PC-3 (cell line): ENCODE results near the gene ADAMTS9. TPM values are rescaled to one million over a fixed set of nuclear protein-coding genes. Genes with fewer than 3 reads are reported as not detected.

Source experiments
- ATAC-seq: fragments of 200-7000 bp; cut with Tn5 transposase; 2 replicates; pipeline ENCODE4 v1.9.1; 2020; ENCODE audit warnings: mild to moderate bottlenecking, moderate library complexity
- BruUV-seq: library from RNA; stranded (reverse); fragments of 400-500 nt; replicated peaks from 2 replicates; lab custom pipeline; 2021; lab: Mats Ljungman, UMichigan
- CTCF ChIA-PET: fragments of 300-600 bp; sonication (Branson Sonifier 250); formaldehyde crosslinking; loops from one replicate; lab custom pipeline; 2022; ENCODE audit warnings: antibody characterized with exemption; lab: Charles Lee
- POLR2A ChIA-PET: fragments of 300-600 bp; sonication (Branson Sonifier 250); formaldehyde crosslinking; loops from one replicate; lab custom pipeline; 2022; ENCODE audit warnings: antibody characterized with exemption; ENCODE audit not compliant: unreplicated experiment; lab: Charles Lee
- DNase-seq: peaks from one replicate; pipeline ENCODE4 v3.0.0-alpha.2; 2015
- H2AFZ ChIP-seq: fragments of 300-600 bp; sonication (generic); 2 replicates; pipeline ENCODE4 v1.6.0; 2016; ENCODE audit warnings: antibody characterized with exemption, low read length
- H3F3A ChIP-seq: fragments of 300-600 bp; sonication (generic); one replicate; pipeline ENCODE4 v1.6.0; 2017; ENCODE audit warnings: antibody characterized with exemption, low read length, control low read depth, mild to moderate bottlenecking; ENCODE audit not compliant: unreplicated experiment
- H3K27ac ChIP-seq: fragments of 300-600 bp; sonication (generic); 2 replicates; pipeline ENCODE4 v1.5.1; 2016; ENCODE audit warnings: mild to moderate bottlenecking, low read length
- H3K27me3 ChIP-seq: fragments of 300-600 bp; sonication (generic); 2 replicates; pipeline ENCODE4 v1.6.1; 2016; ENCODE audit warnings: low read length, mixed read lengths
- H3K36me3 ChIP-seq: fragments of 300-600 bp; sonication (generic); 2 replicates; pipeline ENCODE4 v1.6.1; 2016; ENCODE audit warnings: low read depth, mixed run types, low read length, mixed read lengths
- H3K4me1 ChIP-seq: fragments of 300-600 bp; sonication (generic); 2 replicates; pipeline ENCODE4 v1.5.1; 2016; ENCODE audit warnings: low read length; ENCODE audit not compliant: insufficient read depth
- H3K4me2 ChIP-seq: fragments of 300-600 bp; sonication (generic); 2 replicates; pipeline ENCODE4 v1.6.0; 2016; ENCODE audit warnings: low read length
- H3K4me3 ChIP-seq: fragments of 300-600 bp; sonication (generic); 2 replicates; pipeline ENCODE4 v1.5.1; 2016; ENCODE audit warnings: mild to moderate bottlenecking, low read length, mixed read lengths
- H3K79me2 ChIP-seq: fragments of 300-600 bp; sonication (generic); 2 replicates; pipeline ENCODE4 v1.6.1; 2017; ENCODE audit warnings: low read length, mixed read lengths
- H3K9ac ChIP-seq: fragments of 300-600 bp; sonication (generic); 2 replicates; pipeline ENCODE4 v1.6.0; 2016; ENCODE audit warnings: mild to moderate bottlenecking, low read length
- H3K9me2 ChIP-seq: fragments of 300-600 bp; sonication (generic); replicated peaks from 2 replicates; pipeline ENCODE4 v1.6.1; 2016; ENCODE audit warnings: mixed run types, low read length, mixed read lengths
- H3K9me3 ChIP-seq: fragments of 300-600 bp; sonication (generic); 2 replicates; pipeline ENCODE4 v1.6.1; 2016; ENCODE audit warnings: low read length, mixed read lengths
- H4K20me1 ChIP-seq: fragments of 300-600 bp; sonication (generic); 2 replicates; pipeline ENCODE4 v1.6.1; 2016; ENCODE audit warnings: low read length, mixed read lengths
- CTCF ChIP-seq: fragments of 300-600 bp; sonication (generic); conservative IDR thresholded peaks from 2 replicates; pipeline ENCODE4 v1.5.1; 2017; ENCODE audit warnings: antibody characterized with exemption, low read depth, mild to moderate bottlenecking, low read length
- EZH2 ChIP-seq: fragments of 300-600 bp; sonication (generic); IDR thresholded peaks from one replicate; pipeline ENCODE4 v1.6.1; 2017; ENCODE audit warnings: antibody characterized with exemption, mild to moderate bottlenecking, low read length; ENCODE audit not compliant: unreplicated experiment
- EZH2phosphoT487 ChIP-seq: fragments of 300-600 bp; sonication (generic); IDR thresholded peaks from 2 replicates; pipeline ENCODE4 v1.6.1; 2018; ENCODE audit warnings: mild to moderate bottlenecking, antibody characterized with exemption, low read length, borderline replicate concordance
- intact Hi-C: fragments of 100-400 bp; cut with micrococcal nuclease; formaldehyde crosslinking; loops from 2 replicates; pipeline ENCODE4 v1.9.0; 2023
- total RNA-seq: library from RNA; depleted of rRNA; stranded (reverse); fragments of >200 nt; gene quantifications from 2 replicates; pipeline ENCODE4 v1.2.3, GENCODE V29; 2014

The ADAMTS9 gene
- total RNA-seq, 1 experiment from 2014 or later: 0.55 TPM

DNA sequence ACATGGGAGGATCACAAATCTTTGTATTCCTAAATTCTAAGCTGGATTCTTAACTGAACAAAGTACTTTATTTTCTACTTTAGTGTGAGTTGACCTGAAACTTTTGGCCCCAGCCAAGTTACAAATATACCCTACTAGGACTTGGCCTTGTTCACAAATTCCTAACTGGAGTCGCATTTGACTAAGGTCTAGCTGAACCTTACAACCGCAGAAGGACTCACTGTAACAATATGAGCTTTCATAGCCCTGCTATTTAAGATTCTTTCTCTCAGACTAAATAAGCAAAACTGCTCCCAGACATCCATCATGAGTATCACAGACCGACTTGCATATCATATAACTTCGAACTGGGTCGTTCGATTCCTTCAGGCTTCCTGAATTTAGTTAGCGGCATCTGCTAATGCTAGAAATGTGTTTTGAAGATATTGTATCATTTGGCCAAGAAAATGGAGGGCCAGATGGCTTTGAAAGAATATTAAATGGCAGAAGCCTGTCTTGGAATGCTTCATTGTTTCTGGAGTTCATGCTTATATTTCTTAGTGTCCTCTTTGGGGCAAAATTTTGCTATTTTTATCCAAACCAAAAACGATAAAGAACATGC is 28.4 kb upstream of the ADAMTS9 start:
- Histone ChIP-seq H4K20me1 (no peaks in the 10 kb centered on the region), H3K9me3 (no peaks in the 10 kb centered on the region), H3F3A (no peaks in the 10 kb centered on the region), H3K4me3 (no peak overlapping the region), H3K9ac (no peak overlapping the region), H3K9me2 (no peaks in the 10 kb centered on the region), H3K4me1 (no peaks in the 10 kb centered on the region), H3K4me2 (no peak overlapping the region), H3K36me3 (no peaks in the 10 kb centered on the region), H3K27me3 (no peaks in the 10 kb centered on the region), H3K79me2 (no peaks in the 10 kb centered on the region), H2AFZ (no peak overlapping the region), H3K27ac (no peak overlapping the region)
- intact Hi-C loops: no loop called here
- ChIA-PET POLR2A (no interaction called here), CTCF (no interaction called here)
- no peak for ATAC-seq
- no TSS peak for BruUV-seq
- no peak for DNase-seq
- TF ChIP-seq EZH2phosphoT487 (no peak), EZH2 (no peak), CTCF (no peak)

GRCh38 chr3:64715211-64715982 is 27.6 kb upstream of the ADAMTS9 start:
- Histone ChIP-seq H3K9me2 (no peaks in the 10 kb centered on the region), H3K4me2 (no peak overlapping the region), H3K27ac (no peak overlapping the region), H3K27me3 (no peaks in the 10 kb centered on the region), H3K9ac (no peak overlapping the region), H3K4me1 (no peaks in the 10 kb centered on the region), H3K36me3 (no peaks in the 10 kb centered on the region), H3K4me3 (no peak overlapping the region), H4K20me1 (no peaks in the 10 kb centered on the region), H3K9me3 (no peaks in the 10 kb centered on the region), H3K79me2 (no peaks in the 10 kb centered on the region), H2AFZ (no peak overlapping the region), H3F3A (no peaks in the 10 kb centered on the region)
- DNase-seq (no peak), ATAC-seq (no peak)
- no TSS peak for BruUV-seq
- ChIA-PET CTCF (no interaction called here), POLR2A (no interaction called here)
- TF ChIP-seq EZH2phosphoT487 (no peak), CTCF (no peak), EZH2 (no peak)
- intact Hi-C loops: no loop called here

DNA sequence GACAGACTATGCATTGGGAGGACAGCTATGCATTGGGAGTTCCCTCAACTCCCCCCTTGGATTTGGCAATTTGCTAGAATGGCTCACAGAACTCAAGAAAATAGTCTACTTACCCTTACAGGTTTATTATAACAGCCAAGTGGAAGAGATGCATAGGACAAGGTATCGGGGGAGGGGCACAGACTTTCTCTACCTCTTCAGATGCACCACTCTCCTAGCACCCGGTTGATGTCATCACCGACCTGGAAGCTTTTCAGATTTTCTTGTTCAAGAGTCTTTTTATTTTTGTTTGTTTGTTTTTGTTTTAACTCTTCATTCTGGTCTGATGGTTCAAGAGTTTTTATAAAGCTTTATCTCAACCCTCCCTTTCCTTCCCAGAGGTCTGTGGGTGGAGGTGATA is 20.7 kb upstream of the ADAMTS9 start:
- H3F3A ChIP-seq: no peaks in the 10 kb centered on the region
- no peaks in the 10 kb centered on the region for H3K4me1 ChIP-seq
- H3K79me2 ChIP-seq: no peaks in the 10 kb centered on the region
- no peak overlapping the region for H3K9ac ChIP-seq
- no peaks in the 10 kb centered on the region for H3K9me3 ChIP-seq
- H4K20me1 ChIP-seq: no peaks in the 10 kb centered on the region
- CTCF ChIA-PET: no interaction called here
- no peak overlapping the region for H2AFZ ChIP-seq
- ATAC-seq (no peak), DNase-seq (no peak)
- H3K9me2 ChIP-seq: no peaks in the 10 kb centered on the region
- POLR2A ChIA-PET: no interaction called here
- no peaks in the 10 kb centered on the region for H3K36me3 ChIP-seq
- H3K27ac ChIP-seq: no peak overlapping the region
- no peak for TF ChIP-seq EZH2
- no peak for TF ChIP-seq CTCF
- TF ChIP-seq EZH2phosphoT487: no peak
- H3K4me3 ChIP-seq: no peak overlapping the region
- no peaks in the 10 kb centered on the region for H3K27me3 ChIP-seq
- H3K4me2 ChIP-seq: no peak overlapping the region
- no TSS peak for BruUV-seq
- intact Hi-C loops: no loop called here
